H7 (cell line): Measurements from ENCODE around the gene UBL3. TPM values are rescaled to one million over a fixed set of nuclear protein-coding genes. Genes with fewer than 3 reads are reported as not detected.

Experiments
- DNase-seq: peaks from one replicate; pipeline ENCODE4 v3.0.0; 2012
- H3K27me3 ChIP-seq: 2 replicates; pipeline ENCODE4 v1.6.0; 2011; ENCODE audit warnings: mild to moderate bottlenecking, low read length; ENCODE audit not compliant: control insufficient read depth, insufficient read depth
- H3K36me3 ChIP-seq: replicated peaks from 2 replicates; pipeline ENCODE4 v1.5.1; 2011; ENCODE audit warnings: low read length; ENCODE audit not compliant: control insufficient read depth, insufficient read depth
- H3K4me3 ChIP-seq: 2 replicates; pipeline ENCODE4 v1.5.1; 2011; ENCODE audit warnings: low read depth, mild to moderate bottlenecking, control low read depth, low read length, moderate library complexity; ENCODE audit not compliant: insufficient read depth
- total RNA-seq: library from RNA; depleted of rRNA; stranded (reverse); fragments of >200 nt; shearing (Covaris generic); gene quantifications from 2 replicates; pipeline ENCODE4 v1.2.3, GENCODE V29; 2014

The UBL3 gene
- total RNA-seq, 1 experiment from 2014 or later, result 17.5 TPM

DNA sequence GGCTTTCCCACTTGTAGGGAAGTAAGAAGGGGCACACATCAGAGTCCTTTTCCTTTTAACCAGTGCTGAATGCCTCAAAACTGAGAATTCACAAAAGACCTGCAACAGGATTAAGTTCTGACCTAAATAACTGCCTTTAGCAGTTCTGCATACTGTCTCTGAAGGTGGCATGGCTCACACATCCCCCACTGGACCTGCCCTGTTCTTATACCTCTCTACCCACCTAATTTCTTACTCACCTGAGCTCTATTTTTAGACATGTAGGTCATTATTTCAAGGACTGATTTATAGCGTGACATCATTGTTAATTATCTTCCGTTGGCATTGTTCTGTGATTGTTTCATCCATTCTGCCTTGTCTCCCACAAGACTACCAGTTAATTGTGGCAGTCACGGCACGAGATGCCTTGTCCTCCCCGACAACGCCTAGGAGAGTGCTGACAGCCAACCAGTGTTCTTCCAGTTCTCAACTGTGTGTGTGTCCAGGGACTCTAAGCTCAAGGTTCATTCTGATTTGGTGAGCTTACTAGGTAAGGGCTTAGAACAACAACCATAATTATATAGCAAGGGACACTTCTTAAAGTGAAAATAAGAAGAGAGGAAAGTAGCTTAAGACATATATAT, 27.1 kb upstream of the UBL3 start:
- H3K27me3 ChIP-seq, result no peaks in the 10 kb centered on the region
- no peak for DNase-seq
- no peak overlapping the region for H3K4me3 ChIP-seq
- no peaks in the 10 kb centered on the region for H3K36me3 ChIP-seq

DNA sequence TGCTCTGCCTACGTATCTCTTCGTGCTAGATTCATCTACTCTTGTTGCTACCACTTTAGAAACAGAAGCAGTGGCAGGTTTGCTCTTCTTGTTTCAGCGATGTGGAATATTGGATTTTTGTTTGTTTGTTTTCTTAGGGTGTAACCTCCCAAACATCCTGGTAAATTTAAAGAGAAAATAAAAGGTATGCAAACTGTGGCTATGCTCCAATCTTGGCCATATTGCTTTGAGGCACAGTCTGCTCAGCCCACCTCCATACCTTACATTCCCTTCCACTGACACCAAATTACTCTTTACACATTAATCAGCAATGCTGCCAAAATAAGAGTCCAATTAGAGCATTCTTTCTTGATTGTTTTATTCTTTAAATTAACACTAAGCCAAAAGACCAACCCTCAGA, 25.2 kb upstream of the UBL3 start:
- DNase-seq, result no peak
- Histone ChIP-seq H3K27me3 (no peaks in the 10 kb centered on the region), H3K36me3 (no peaks in the 10 kb centered on the region), H3K4me3 (no peak overlapping the region)

- Histone ChIP-seq H3K36me3 (no peaks in the 10 kb centered on the region), H3K4me3 (no peak overlapping the region)
These were observed 18.2 kb upstream of the UBL3 start for GRCh38 chr13:29868581-29868980.

GRCh38 chr13:29865934-29866333, 15.5 kb upstream of the UBL3 start:
- H3K27me3 ChIP-seq, result no peaks in the 10 kb centered on the region
- H3K36me3 ChIP-seq, result no peaks in the 10 kb centered on the region
- no peak overlapping the region for H3K4me3 ChIP-seq
- no peak for DNase-seq

More at GRCh38 chr13:29868581-29868980, 18.2 kb upstream of the UBL3 start:
- H3K27me3 ChIP-seq, result no peaks in the 10 kb centered on the region
- DNase-seq, result no peak

- H3K4me3 ChIP-seq, result no peak overlapping the region
- no peaks in the 10 kb centered on the region for H3K36me3 ChIP-seq
- no peaks in the 10 kb centered on the region for H3K27me3 ChIP-seq
- no peak for DNase-seq
These were observed 11.3 kb upstream of the UBL3 start for GRCh38 chr13:29861694-29862110.

GRCh38 chr13:29859971-29860370, 9.6 kb upstream of the UBL3 start:
- no peak overlapping the region for H3K4me3 ChIP-seq
- no peaks in the 10 kb centered on the region for H3K36me3 ChIP-seq
- H3K27me3 ChIP-seq, result no peaks in the 10 kb centered on the region
- DNase-seq, result no peak

- Histone ChIP-seq H3K4me3 (no peak overlapping the region), H3K27me3 (no peaks in the 10 kb centered on the region), H3K36me3 (no peaks in the 10 kb centered on the region)
- no peak for DNase-seq
These were observed 8.2 kb upstream of the UBL3 start for GRCh38 chr13:29858667-29859066.

GRCh38 chr13:29858231-29858630, 7.8 kb upstream of the UBL3 start:
- no peaks in the 10 kb centered on the region for H3K27me3 ChIP-seq

DNA sequence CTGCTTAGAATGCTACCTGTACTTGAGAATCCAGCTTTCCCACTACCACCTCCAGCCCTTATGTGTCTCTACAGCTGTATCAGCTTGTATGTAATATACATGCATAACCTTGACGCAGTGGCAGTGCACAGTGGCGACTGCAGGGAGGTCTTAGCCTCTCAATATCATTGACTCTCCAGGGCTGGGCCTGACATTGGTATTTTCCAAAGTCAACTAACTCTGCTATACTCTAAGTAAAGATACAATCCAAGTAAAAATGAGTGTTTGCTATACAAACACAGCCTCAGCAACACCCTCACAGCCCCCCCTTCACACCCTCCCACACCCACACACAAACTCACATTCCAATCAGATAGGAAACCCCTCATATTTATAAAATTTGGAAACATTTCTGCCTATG, 6.7 kb upstream of the UBL3 start:
- H3K4me3 ChIP-seq, result no peak overlapping the region
- DNase-seq, result no peak
- no peaks in the 10 kb centered on the region for H3K36me3 ChIP-seq
- no peaks in the 10 kb centered on the region for H3K27me3 ChIP-seq

More at GRCh38 chr13:29858231-29858630, 7.8 kb upstream of the UBL3 start:
- DNase-seq, result no peak
- Histone ChIP-seq H3K4me3 (no peak overlapping the region), H3K36me3 (no peaks in the 10 kb centered on the region)

DNA sequence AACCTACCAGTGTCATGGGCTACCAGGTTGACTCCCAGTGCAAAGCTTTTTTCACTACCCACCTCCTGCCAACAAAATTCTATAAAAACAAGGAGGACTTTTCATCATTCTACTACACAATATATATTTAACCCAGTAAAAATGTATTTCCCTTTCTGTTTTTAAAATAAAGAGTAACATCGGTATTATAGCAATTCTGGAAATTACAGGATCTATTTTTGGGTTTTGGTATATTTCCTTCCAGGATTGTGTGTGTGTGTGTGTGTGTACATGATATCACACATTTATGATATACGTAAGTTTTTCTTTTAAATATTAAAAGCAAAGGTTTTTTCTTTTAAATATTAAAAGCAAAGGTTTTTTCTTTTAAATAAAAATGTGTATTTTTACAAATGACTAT, 6.0 kb upstream of the UBL3 start:
- Histone ChIP-seq H3K4me3 (no peak overlapping the region), H3K27me3 (no peaks in the 10 kb centered on the region), H3K36me3 (no peaks in the 10 kb centered on the region)
- DNase-seq, result no peak

DNA sequence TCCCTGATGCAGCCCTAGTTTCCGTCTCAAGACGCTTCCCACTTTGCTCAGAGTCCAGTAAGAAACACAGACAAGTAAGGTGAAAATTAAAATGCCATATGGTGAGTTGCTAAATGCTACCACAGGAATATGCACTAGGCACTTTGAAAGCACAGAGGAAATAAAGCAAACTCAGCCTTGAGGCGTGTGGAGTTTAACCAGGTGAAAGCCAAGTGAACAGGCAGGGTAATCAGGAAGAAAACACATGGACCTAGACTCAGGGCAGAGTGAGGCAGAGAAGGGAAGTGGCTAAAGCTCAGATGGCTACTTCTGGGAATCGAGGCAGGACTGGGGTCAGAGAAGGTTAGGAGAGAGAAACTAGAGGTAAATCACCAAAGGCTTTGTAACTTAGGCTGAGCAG, 5.4 kb upstream of the UBL3 start:
- Histone ChIP-seq H3K27me3 (no peaks in the 10 kb centered on the region), H3K4me3 (no peak overlapping the region), H3K36me3 (no peaks in the 10 kb centered on the region)
- no peak for DNase-seq

DNA sequence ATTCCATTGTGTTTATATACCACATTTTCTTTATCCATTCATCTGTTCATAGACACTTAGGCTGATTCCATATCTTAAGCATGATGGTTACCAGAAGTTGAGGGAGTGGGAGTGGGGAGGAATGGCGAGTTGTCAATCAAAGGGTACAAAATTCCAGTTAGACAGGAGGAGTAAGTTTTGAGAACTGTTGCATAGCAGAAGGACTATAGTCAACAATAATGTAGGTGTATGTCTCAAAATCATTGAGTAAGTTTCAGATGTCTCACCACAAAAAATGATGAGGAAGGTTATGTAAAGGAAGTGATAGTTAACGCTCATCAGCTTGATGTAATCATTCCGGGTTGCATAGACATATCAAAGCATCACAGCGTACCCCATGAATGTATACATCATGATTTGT, 4.6 kb upstream of the UBL3 start:
- no peak overlapping the region for H3K4me3 ChIP-seq
- no peaks in the 10 kb centered on the region for H3K27me3 ChIP-seq
- DNase-seq, result no peak
- H3K36me3 ChIP-seq, result no peaks in the 10 kb centered on the region

DNA sequence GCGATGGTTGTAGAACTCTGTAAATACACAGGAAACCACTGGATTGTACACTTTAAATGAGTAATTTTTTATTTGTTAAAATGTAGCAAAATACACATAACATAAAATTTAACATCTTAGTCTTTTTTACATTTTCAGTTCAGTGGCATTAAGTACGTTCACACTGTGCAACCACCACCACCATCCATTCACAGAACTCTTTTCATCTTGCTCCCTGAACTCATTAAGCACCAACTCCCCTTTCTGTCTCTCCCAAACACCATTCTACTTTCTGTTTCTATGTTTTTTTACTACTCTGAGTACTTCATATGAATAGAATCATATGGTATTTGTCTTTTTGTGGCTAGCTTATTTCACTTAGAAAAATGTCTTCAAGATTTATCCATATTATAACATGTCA, 2.7 kb upstream of the UBL3 start:
- DNase-seq, result no peak
- H3K4me3 ChIP-seq, result no peak overlapping the region
- no peaks in the 10 kb centered on the region for H3K27me3 ChIP-seq
- H3K36me3 ChIP-seq, result no peaks in the 10 kb centered on the region

- Histone ChIP-seq H3K36me3 (no peaks in the 10 kb centered on the region), H3K4me3 (no peak overlapping the region), H3K27me3 (no peaks in the 10 kb centered on the region)
- DNase-seq, result no peak
These were observed 2.1 kb upstream of the UBL3 start for GRCh38 chr13:29852472-29853054.

DNA sequence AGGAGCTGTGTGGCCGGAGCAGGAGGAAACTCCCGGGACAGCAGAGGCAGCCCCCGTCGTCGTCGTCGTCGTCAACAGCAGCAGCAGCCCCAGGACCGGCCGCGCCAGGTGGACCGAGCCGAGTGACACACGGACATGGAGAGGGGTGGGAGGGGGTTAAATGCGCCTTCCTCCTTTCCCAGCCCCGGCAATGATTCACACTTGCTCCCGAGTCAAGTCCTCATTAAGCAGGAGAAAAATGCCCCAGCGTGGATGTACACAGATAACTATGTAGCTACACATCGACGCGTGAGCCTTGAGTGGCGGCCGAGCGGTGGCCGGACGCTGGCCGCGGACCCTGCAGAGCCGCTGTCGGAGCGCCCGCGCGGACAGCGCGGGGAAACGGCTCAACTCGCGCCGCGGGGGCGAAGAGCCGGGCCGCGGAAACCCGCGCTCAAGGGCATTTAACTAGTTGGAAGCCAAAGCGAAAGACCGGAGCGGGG, 645 bp downstream of the UBL3 start:
- Histone ChIP-seq H3K36me3 (no peaks in the 10 kb centered on the region), H3K4me3 (peak overlapping the region; percentile 86), H3K27me3 (no peaks in the 10 kb centered on the region)
- peak; percentile 67 for DNase-seq
